Islet precursor cell (in vitro differentiated cells): ENCODE results near the gene LAPTM5.

Experiments used
- DNase-seq: peaks from one replicate; pipeline ENCODE4 v3.0.0-alpha.2; 2018

LAPTM5 gene

DNA sequence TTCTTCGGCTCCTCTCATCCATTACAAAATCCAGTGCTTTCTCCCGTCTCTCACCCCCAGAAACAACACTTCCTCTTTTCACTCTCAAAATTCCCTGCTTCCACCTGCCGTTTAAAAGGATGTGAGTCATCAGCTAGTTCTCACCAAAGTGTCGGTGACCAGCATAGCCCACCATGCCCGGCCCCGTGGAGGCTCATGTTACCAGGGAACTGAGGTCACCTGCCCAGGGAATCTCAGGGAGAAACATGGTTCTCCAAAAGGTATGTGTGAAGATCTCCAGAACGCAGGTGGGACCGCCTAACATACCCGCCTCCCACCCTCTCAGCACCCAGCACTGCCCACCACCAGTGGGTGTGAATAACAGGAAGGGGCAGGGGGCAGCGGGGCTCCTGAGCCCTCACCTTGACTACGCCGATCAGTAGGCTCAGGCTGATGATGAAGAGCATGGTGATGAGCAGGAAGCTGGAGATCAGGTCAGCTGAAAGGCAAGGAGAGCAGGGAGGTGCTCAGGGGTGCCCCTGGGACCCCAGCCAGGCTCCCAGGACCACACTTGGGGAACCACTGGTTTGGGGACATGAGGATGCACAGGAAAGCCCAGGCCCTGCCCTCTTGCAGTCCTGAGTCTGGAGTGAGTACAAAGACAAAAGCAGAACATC lies 16.2 kb downstream of the LAPTM5 start:
- peak; percentile 78 for DNase-seq

DNA sequence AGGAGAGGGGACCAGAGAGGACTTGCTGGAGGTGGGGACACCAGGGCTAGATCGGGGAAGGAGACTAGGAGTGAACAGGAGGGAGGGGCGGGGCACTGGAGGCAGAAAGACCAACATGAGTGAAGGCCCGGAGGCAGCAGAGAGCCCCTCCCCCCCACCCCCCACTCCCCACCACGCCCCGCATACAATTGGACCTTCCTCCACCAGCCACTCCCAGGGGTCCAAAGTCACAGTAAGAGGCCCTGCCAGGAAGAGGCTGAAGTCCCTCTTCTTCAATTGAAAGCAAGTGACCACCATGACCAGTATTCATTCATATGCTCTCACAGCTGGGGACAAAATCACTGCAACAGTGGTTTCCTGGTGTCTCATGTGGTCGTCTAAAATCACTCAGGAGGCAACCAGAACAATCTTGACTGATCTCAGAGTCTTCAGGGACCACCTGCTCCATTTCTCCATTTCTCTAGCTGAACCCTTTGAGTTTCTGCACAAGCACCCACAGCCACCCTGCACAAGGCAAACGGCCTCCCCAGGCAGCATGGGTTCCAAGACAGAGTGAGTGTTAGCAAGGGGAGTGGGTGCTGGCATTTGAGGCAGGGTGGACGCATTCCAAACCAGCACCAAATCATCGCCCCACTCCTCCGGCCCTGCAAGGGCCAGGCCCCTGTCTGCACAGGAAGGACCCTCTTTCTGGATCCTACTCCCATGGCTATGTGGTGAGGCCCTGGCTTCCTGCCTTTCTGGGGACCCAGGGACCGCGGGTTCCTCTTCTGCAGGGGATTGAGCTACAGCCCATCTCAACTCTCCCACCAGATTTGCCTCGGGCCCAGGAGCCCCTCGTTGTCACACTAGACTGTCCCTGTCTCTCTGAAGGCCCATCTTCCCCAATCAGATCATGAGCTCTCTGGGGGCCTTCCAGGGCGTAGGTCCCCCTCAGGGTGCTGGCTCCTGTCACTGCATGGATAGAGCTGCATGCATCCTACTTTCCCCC lies 17.0 kb downstream of the LAPTM5 start:
- no peak for DNase-seq

DNA sequence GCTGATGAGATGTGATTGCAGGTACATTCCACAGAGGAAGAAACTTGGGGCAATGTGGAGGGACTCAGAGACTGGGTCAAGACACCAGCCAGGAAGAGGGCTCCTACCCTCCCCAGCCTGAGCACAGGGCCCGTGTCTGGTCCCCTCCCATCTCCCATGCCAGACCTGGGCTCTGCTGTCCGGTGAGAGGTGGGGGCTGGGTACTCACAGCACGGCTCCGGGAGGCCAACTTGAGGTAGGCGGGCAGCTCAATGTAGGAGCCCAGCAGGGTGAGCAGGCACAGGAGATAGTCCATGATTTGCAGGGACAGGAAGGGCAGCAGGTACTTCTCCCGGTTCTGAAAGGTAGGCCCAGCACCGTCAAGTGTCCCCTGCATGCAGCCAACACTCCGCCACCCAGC lies 18.0 kb downstream of the LAPTM5 start:
- DNase-seq = no peak

DNA sequence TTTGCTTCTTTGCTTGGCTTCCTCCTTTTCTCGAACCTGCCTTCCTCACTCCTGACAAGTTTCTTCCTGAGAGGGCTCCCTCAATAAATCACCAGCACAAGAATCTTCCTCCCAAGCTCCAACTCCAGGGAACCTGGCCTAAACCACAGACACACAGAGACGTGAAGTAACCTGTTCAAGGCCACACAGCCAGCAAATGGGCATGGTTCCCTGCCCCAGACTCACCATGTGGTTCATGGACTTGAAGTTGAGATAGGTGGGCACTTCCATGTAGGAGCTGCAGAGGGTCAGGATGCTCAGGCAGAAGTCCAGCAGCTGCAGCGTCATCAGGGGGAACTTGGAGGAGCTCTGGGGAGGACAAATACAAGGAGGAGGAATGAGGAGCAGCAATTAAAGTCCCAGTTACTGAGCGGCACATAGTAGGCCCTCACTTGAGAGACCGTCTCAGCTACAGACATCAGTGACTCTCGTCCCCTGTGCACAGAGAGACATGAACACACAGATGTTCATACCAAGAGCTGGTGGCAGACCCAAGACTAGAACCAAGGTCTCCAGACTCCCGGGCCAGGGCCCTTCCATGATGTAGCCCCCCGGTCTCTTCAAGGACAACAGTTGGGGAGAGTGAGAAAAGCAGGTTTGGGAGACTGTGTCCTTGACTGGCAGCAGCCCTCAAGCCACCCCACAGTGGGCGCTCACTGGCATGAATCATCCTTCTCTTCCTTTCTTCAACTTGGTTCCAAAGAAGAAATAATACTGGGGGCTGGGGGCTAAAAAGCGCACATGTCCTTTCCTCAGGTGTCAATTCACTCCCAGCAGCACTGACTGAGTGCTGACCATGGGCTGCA lies 18.6 kb downstream of the LAPTM5 start:
- no peak for DNase-seq

DNA sequence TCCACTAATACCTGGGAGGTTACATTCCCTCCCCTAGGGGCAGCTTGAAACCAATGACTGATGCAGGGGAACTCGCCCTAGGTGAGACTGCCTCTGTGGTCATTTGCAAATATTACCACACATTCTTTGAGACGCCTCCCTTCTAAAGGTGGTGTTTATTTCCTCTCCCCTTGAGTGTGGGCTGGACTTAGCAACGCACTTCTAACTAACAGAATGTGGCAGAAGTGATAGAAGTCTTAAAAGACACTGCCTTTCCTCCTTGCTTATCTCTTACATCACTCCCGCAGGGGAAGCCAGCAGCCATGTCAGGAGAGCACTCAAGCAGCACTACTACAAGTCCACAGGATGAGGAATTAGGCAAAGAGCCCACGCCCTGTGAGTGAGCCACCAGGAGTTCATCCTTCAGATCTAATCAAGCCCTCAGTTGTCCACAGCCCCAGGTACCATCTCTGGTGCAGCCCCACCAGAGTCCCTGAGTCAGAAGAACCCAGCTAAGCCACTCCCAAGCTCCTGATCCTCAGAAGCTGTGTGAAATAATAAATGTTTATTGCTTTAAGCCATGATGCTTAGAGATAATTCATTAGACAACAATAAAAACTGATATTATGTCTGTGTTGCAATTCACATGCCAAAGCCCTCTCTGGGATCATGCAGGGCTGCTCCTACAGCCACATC lies 19.4 kb downstream of the LAPTM5 start:
- DNase-seq = no peak

DNA sequence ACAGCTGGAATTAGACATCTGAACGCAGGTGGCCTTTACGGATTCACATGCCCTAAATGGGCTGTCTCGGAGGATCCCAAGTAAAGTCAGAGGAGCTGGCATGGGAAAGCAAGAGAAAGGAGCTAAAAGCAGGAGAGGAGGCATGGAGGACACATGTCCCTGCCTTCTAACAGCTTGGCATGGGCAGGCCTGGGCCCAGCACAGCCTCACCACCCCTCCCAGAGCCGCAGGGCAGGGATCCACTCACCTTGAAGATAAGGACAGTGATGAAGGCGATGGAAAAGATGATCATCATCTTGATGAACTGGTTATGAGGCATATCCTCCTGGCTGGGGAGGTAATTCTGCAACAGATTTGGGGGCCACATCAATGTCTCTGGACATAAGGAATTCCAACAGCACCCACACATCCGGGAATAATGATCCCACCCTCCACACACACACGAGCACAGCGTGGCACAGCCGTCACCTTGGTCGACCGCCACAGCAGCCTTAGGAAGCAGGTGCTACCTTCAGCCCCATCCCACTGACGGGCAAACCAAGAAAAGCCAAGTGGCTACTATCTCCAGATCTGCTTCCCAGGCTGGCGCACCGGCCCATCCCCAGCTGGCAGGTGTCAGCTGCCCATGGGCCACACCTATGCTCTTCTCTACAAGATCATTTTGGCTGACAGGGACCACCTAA lies 20.1 kb downstream of the LAPTM5 start:
- no peak for DNase-seq

DNA sequence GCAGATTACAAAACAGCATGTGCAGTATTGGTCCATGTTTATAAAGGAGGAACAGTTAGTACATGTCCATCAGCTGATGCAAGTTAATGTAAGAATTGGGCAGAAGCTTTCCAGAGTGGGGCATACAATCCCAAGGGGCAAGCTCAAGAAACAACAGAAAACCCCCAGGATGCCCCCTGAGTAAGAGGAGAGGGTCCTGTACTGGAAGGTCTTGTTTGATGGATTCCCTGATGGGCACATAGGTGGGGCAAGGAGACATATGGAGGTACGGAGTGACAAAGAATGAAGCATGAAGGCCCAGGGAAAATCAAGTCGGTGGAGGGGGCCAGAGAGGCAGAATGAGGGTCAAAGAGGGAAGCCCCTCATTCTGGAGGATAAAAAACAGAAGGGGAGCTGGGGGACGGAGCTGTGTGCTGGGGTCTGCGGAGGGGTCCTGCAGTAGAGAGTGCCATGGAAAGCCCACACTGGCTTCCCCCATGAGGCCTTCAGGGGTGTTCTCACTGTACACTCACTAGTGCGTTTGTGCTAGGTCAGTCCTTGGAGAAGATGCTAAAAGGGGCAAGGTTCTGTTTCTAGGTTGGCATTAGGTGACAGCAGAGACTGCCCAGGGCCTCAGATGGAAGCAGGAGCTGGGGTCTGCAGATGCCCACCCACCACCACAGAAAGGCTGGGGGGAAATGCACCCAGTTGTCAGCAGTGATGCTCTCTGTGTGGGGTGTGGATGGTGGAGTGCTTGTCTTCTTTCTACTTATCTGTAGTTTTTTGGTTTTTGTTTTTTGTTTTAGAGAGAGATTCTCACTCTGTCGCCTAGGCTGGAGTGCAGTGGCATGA lies 21.7 kb downstream of the LAPTM5 start:
- no peak for DNase-seq

DNA sequence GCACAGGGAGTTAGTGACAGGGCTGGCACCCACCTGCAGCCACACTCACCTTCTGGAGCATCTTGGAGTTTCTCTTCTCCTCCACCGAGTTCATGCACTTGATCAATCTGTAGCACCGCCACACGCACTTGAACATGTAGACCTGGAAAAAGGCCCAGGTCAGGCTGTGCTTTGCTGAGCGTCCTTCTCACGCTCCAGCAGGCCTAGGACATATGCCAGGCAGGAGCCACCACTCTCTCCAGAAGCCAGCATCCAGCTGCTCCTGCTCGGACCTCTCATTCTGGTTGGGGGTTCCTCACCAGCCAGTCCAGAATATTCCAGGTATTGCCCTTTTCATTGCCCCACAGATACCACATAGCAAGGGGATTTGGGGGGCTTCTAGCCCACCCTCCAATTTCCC lies 22.4 kb downstream of the LAPTM5 start:
- DNase-seq = no peak

DNA sequence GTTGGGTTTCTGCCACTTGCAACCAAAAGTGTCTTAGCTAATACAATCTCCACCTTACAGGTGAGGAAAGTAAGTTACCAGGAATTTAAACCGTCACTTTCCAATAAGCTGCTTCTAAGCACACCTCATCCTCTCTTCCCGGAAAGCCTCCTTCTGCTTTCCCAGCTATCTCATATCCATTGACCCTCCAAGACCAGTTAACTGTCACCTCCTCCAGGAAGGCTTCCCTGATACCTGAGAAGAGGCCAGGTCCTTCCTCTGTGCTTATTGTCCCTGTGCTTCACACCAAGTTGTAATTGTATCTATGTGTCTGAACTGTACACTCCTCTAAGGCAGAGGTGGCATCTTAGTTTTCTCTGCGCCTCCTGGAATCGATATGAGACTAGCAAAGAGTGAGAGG lies 23.0 kb downstream of the LAPTM5 start:
- no peak for DNase-seq

DNA sequence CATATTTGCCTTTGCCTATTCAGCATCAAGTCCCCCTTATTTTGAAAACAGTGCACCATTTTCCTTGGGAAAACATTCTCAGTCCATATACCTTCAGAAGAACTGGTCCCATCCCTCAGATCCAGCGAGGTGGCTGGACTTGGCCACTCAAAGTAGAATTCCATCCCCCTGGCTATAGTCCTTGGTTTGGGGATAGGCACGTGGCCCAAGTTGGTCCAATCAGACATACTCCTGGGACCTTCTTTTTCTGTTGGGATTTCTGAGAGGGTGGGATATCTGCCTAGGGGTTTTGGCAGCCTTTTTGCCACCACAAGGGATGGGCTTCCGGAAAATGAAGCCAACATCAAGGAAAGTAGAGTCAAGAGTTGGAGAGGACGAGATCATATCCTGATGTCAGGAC lies 23.5 kb downstream of the LAPTM5 start:
- no peak for DNase-seq

DNA sequence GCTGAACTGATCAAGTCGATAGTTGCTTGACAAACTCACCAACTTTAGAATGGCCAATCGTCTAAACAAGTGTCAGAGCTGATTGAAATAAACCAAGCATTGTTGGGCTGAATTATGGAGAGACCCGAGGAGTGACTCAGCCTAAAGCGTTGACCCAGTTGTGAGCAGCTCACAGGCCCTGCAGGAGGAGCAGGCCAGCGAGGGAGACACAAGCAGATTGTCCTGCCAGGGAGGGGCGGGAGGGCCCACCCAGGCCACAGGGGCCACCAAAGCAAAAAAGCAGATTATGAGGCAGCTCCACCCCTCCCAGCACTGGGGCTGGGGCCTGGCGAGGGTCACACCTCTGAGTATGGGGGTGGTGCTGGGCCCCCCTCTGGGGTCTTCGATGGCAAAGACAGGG lies 24.1 kb downstream of the LAPTM5 start:
- DNase-seq = peak; percentile 72

DNA sequence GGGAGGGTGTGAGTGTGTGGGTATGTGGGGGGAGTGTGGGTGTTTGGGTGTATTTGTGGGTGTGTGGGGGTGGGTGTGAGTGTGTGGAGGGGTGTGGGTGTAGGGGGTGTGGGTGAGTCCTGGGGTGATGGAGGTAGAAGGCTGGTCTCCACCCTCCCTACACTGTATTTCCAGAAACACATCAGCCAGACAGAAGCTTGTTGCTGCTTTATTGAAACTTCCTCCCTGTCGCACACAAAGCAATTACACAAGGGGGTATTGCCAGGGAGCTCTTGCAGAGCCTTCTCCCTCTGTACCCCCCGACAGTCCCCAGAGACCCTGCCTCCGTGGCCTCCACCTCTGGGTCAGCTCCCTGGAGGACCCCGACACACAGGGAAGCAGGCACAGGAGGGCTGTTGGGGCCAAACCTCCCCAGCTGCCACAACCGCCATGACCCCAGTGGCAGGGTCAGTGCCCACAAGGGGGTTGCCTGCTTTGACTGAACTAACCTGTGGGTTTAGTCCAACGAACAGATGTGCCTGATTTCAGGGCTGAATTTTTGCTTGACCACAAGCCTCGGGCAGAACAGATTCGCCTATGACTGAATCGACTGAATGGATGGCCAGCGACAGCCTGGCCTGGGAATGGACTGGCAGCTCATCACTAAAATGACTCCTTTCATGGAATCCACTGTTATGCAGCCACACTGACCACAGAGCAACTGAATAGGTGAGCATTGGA lies 25.1 kb downstream of the LAPTM5 start:
- peak; percentile 89 for DNase-seq

DNA sequence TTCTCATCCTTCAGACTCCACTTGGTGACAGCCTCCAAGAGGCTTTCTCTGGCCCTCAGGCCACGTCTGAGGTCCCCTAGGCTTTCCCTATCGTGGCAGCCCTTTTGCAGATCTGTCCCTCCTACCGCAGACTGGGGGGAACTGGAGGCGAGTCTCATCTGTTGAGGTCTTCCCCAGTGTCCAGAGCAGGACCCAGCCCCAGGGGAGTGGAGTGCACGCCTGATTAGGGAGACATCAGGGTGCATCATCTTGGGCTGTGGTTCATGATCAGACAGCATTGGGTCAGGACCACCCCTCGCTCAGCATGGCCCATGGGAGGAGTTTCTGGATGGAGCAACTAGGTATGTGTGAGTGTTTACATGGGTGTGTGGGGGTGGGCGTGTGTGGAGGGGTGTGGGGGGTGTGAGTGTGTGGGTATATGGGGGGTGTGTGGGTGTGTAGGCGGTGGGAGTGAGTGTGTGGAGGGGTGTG lies 25.7 kb downstream of the LAPTM5 start:
- no peak for DNase-seq

DNA sequence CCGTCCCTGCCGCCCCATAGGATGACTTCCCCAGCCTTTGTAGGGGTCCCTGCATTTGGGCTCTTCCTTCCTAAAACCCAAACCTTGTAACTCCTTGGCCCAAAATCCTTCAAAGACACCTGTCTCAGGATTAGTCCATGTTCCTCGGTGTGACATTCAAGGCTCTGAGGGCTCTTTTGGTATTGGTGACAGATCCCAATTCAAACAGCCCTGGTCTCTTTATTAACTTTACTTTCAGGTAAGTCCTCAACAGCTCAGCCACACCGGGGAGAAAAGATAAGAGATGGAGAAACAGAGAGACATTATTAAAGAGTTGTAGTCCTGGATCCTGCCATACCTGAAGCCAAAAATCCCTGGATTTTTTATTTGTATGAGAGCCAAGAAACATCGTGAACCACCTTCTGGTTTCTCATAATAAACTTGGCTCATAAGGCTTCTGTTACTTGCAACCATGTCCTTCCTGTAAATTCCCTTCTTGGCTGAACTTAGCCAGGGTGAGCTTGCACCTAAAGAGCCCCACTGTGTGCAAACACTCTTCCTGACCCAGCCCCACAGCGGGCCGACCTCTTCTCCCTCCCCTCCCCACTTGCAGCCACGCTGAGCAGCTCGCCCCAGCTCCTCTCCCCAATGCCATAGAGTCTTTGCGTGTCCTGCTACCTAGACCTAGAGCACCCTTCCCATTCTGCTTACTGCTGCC lies 26.3 kb downstream of the LAPTM5 start:
- no peak for DNase-seq

DNA sequence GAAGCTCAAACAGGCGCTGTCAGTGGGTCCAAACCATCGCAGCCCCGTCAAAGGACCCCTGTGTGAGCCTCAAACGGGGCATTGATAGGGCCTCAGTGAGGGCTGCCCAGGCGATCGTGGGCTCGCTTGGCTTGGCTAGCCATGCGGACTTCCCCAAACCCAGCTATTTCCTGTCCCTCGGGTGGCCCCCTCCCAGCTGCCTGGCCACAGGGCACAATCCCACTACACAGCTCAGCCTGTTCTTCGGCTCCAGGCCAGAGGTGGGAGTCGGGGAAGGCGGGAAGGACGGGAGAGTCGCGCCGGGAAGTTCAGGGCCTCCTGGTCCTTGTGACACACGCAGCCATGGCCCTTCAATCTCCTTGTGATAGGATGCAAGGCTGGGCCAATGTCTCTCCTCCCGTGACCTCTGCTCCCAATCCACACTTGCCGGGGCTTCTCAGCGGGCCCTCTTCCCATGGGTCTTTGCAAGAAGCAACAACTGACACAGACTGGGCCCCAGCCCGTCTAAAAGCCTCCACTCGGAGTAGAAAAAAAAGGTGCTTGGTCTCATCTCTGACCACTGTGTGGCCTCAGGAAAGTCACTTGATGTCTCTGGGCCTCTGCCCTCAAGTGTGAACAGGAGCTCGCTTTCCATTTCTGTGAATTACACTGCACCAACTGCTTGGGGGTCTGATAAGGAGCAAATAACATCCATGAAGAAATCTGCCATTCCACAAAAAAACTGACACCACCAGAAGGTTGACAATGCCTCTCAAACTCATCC lies 27.0 kb downstream of the LAPTM5 start:
- DNase-seq = no peak

DNA sequence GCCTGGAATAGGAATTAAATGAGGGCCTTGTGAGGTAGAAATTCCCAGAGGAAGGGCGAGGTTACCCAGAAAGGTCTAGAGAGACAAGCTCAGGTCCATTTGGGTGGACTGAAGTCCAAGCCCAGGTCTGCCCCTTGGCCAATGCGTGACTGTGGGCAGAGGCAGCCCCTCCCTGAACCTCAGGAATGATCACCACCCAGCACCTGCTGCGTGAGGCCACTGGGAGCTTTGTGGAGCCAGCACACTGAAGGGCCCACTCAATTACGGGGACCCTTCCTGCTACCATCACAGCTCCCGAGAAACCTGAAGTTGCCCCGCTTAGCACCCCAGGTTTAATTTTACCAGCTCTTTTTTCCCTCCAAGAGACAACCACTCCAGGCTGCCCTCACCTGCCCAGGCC lies 27.7 kb downstream of the LAPTM5 start:
- no peak for DNase-seq

DNA sequence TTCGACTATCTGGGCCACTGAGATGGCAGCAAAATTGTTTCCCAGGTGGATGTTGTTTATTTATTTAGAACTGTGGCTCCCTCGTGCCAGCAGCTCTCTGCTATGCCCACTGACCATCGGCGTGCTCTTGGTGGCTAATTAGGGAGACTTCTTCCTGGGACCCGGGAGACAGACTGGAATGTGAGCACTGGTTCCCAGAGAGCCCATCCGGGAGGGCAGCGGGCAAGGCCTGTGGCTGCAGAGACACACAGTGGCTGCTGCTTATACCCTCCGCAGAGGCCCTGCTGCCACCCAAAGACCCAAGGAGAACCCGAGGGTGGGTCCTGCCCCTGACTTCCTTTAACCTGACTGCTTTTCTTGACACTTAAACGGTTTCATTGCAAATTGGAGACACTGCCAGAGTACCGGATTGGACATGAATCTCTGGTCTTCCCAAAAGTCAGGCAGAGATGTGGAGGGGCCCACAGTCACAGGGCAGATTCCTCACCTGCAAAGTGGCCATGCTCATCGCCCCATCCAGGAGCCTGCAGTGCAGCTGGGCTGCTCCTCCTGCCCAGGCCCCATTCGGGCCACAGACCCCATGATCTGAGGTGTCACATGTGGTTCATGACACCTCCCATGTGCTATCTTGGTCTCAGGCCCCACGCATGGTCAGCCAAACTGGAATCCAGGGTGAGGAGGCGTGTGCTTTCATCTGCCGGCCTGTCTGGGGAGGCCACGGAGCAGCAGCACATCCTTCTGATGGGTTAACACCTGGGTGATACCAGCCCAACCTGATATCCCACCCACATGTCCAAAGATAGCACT lies 28.5 kb downstream of the LAPTM5 start:
- no peak for DNase-seq

DNA sequence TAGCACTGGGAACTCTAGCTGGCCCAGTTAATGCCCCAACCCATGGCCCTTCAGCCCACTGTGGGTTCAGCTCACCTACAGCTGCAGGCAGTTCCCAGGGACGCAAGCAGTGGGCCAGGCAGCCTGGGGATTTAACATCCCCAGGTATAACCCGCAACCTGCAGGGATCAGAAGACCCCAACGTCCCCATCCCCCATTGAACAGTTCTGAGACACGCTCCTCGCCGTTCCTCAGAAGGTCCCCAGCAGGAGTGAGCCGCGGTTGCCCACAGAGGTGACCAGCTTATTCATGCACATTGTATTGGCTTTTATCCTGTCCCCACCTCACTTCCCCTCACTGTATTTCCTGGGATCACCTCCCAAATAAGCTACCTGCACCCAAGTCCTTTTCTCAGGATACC lies 29.2 kb downstream of the LAPTM5 start:
- no peak for DNase-seq
